Astrocyte of the spinal cord (primary cell): ENCODE data around the gene CEACAM19.
"Not testable (repeated sequence)": the region's sequence is repeated elsewhere in the genome, so short reads cannot be mapped to it uniquely, and the experiment has no call there.

ENCODE experiments used
- DNase-seq: peaks from one replicate; pipeline ENCODE4 v3.0.0; 2011; ENCODE audit warnings: low read depth, low spot score
- H3K4me3 ChIP-seq: 2 replicates; pipeline ENCODE4 v1.5.1; 2011; ENCODE audit warnings: low read depth, mild to moderate bottlenecking, low read length, moderate library complexity
- in situ Hi-C: cut with HindIII; loops from 2 replicates; pipeline ENCODE4 v1.10.0; 2017; ENCODE audit warnings: low sequenced_read_pairs
- TF ChIP-seq, protein P1 (sequence below): IDR thresholded peaks from 2 replicates; pipeline ENCODE4 v1.5.1; 2012; ENCODE audit warnings: low read depth, mild to moderate bottlenecking, low read length, inconsistent platforms

The CEACAM19 gene

DNA sequence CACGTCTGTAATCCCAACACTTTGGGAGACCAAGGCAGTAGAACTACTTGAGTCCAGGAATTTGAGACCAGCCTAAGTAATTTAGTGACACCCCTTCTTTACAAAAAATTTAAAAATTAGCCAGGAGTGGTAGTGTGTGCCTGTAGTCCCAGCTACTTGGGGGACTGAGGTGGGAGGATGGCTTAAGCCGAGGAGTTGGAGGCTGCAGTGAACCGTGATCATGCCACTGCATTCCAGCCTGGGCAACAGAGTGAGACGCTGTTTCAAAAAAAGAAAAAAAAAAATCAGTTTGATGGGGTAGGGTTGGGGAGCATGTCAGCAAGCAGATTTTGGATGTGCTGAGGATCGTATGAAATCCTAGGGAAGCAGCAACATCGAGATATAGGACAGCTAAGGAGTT, 4.2 kb downstream of the CEACAM19 start:
- no peak overlapping the region for H3K4me3 ChIP-seq
- no peak for DNase-seq
- TF ChIP-seq, protein P1, sequence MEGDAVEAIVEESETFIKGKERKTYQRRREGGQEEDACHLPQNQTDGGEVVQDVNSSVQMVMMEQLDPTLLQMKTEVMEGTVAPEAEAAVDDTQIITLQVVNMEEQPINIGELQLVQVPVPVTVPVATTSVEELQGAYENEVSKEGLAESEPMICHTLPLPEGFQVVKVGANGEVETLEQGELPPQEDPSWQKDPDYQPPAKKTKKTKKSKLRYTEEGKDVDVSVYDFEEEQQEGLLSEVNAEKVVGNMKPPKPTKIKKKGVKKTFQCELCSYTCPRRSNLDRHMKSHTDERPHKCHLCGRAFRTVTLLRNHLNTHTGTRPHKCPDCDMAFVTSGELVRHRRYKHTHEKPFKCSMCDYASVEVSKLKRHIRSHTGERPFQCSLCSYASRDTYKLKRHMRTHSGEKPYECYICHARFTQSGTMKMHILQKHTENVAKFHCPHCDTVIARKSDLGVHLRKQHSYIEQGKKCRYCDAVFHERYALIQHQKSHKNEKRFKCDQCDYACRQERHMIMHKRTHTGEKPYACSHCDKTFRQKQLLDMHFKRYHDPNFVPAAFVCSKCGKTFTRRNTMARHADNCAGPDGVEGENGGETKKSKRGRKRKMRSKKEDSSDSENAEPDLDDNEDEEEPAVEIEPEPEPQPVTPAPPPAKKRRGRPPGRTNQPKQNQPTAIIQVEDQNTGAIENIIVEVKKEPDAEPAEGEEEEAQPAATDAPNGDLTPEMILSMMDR, result no peak
- in situ Hi-C loops, result no loop called here

DNA sequence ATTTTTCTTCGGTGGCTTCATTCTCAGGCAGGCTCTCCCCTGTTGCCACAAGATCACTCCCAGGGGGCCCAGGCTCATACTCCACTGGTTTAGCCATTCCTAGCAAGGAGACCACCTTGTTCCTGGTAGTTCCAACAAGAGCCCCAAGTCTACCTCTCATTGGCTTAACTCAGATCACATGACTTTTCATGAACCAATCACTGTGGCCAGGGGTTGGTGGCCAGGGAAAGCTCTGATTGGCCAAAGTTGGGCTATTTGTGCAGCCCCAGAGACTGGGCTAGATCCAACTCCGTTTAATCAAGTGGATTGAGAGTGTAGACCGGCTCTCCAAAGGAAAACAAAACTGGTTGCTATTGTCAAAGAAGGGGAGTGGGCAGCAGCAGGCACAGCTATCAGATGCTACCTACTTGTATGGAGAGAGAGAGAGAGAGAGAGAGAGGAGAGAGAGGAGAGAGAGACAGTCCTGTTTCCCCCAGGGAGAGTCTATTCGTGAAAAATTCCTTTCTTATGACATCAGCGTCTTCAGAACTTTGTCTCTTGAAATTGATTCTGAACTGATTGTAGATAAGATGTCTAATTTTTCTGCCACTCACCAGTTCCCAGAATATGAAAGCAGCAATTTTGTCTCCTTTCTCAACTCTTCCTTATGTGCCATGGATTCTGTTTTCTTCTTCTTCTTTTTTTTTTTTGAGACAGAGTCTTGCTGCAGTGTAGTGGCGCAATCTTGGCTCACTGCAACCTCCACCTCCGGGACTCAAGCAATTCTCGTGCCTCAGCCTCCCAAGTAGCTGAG, 5.9 kb downstream of the CEACAM19 start:
- no peak overlapping the region for H3K4me3 ChIP-seq
- in situ Hi-C loops, result no loop called here
- TF ChIP-seq, protein P1, result no peak
- peak; percentile 61 for DNase-seq

DNA sequence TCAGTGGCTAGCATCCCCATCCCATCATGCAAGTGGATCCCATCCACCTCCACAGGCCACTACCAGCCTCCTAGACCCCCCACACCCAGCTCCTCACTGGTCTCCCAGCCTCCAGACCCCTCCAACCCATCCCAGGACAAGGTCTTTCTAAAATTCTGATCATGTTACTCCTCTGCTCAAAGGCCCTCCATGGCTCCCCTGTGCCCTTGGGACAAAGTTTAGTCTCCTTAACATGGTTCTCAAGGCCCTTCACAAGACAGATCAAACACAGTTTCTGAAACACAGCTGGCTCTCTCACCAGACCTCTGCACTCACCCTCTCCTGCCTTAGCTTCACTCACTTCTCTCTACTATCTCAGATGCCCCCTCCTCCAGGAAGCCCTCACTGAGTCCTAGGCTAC, 9.3 kb downstream of the CEACAM19 start:
- in situ Hi-C loops, result no loop called here
- no peak overlapping the region for H3K4me3 ChIP-seq
- TF ChIP-seq, protein P1, result no peak
- no peak for DNase-seq

DNA sequence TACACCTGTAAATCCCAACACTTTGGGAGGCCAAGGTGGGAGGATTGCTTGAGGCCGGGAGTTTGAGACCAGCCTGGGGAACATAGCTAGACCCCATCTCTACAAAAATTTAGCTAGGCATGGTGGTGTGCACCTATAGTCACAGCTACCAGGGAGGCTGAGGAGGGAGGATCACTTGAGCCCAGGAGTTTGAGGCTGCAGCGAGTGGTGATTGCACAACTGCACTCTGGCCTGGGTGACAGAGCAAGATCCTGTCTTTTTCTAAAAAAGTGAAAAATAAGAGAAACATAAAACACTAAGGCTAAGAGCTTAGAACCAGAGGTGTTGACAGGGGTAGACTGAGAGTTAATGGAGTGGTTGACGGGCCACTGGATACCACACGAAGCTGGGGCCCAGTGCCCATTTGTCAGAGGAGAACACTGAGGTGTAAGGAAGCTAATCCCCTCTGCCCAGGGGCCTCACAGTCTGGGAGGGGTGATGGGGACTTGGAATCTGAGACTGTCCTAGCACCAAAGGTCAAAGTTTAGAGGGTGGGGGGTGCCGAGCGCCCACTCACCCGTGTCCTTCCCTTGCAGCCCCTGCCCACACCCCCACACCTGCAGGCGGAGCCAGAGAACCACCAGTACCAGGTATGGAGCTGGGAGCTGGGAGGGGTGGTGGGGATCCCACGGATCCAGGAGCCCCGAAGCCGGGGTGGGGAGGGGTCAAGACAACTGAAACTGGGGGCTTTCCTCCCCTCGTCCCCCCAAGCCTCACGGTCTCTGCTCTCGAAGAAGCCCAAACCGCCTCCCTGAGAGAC, 10.9 kb downstream of the CEACAM19 start:
- TF ChIP-seq, protein P1, result no peak
- no peak overlapping the region for H3K4me3 ChIP-seq
- no peak for DNase-seq
- in situ Hi-C loops, result no loop called here

DNA sequence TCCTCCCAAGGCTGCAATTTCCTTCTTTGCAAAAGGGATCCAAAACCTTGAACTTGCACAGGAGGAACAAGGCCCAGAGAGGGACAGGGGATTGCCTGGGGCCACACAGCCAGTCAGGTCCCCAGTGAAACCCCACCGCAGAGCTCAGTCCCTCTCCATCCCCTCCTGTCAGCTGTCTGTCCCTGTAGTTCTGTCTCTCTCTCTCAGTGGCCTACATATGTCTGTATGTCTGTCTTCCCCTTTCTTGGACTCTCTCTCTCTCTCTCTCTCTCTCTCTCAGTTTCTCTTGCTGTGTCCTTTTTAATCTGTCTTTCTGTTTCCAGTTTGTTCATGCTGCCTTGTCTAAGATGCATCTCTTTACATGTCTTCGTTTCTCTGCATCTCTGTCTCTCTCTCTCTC, 11.5 kb downstream of the CEACAM19 start:
- no peak for DNase-seq
- no peak overlapping the region for H3K4me3 ChIP-seq
- TF ChIP-seq, protein P1, result no peak
- in situ Hi-C loops, result no loop called here

DNA sequence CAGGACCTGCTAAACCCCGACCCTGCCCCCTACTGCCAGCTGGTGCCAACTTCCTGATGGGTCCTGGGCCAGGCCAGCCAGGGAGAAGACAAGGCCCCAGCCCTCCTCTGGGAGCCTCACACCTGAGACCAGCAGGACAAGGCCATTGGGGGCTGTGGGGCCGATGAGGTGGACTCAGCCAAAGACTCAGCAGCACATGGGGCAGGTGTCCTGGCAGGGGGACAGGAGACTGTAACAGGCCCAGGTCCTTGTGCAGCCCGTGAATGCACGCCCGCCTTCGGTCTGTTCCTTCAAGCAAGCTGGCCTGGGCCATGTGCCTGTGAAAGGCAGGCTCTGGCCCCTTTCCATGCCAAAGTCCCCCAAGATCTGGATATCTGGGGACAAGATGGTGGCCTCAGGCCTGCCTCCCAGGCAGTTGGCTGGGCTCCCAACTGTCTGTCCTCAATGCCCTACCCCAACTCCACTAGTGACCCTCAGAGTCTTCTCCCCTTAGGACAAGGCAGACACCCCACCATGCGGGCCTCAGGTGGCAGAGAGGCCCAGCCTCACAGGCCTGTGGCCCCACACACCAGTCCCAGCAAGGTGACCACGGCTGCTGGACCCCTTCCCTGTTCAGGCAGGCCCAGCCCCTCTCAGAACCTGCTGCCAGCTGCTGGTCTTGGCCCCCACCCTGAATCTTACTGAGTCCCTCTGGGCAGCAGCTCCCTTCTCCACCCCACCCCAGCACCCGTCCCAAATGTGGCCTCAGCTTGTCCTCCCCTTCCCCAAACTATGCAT, 12.3 kb downstream of the CEACAM19 start:
- no peak overlapping the region for H3K4me3 ChIP-seq
- in situ Hi-C loops, result no loop called here
- no peak for DNase-seq
- TF ChIP-seq, protein P1, result no peak

DNA sequence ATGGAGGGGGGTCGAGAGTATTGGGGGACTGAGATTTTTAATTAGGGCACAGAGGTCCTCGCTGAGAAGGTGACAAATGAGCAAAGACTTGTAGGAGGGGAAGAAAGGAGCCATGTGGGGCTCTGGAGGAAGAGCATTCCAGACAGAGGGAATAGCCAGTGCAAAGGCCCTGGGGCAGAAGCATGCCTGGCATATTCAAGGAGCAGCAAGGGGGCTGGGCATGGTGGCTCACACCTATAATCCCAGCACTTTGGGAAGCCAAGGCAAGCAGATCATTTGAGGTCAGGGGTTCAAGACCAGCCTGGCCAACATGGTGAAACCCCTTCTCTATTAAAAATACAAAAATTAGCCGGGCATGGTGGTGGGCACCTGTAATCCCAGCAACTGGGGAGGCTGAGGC, 13.1 kb downstream of the CEACAM19 start:
- in situ Hi-C loops, DNase-seq, H3K4me3 ChIP-seq: not testable (repeated sequence)
